ENCODE results near the gene DRC1. TPM values are rescaled to one million over a fixed set of nuclear protein-coding genes. Genes with fewer than 3 reads are reported as not detected.
A peak's percentile ranks its signal among the peaks of the same experiment; 100 is the strongest.
"Not testable (repeated sequence)": the region's sequence is repeated elsewhere in the genome, so short reads cannot be mapped to it uniquely, and the experiment has no call there.

The DRC1 gene
- total and polyA plus RNA-seq, 4 donors, result 2.5 to 18.4 (median 8.8) TPM

- H3K9me3 ChIP-seq (ENCODE audit: control insufficient read depth in 4 of 4, insufficient read depth in 3 of 4, low read length in 3 of 4), result peaks cover 0 to 6% (median 0%) of the 10 kb centered on the region in 4 donors
- TF ChIP-seq, protein P1, sequence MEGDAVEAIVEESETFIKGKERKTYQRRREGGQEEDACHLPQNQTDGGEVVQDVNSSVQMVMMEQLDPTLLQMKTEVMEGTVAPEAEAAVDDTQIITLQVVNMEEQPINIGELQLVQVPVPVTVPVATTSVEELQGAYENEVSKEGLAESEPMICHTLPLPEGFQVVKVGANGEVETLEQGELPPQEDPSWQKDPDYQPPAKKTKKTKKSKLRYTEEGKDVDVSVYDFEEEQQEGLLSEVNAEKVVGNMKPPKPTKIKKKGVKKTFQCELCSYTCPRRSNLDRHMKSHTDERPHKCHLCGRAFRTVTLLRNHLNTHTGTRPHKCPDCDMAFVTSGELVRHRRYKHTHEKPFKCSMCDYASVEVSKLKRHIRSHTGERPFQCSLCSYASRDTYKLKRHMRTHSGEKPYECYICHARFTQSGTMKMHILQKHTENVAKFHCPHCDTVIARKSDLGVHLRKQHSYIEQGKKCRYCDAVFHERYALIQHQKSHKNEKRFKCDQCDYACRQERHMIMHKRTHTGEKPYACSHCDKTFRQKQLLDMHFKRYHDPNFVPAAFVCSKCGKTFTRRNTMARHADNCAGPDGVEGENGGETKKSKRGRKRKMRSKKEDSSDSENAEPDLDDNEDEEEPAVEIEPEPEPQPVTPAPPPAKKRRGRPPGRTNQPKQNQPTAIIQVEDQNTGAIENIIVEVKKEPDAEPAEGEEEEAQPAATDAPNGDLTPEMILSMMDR (IDR thresholded peaks at IDR 0.05; ENCODE audit: control extremely low read depth, extremely low read depth), result no peak
- no peaks in the 10 kb centered on the region for H3K36me3 ChIP-seq (ENCODE audit: control insufficient read depth in 4 of 4, insufficient read depth in 4 of 4, low read length in 4 of 4)
- H3K9ac ChIP-seq (ENCODE audit: insufficient read depth in 1 of 2, low read length in 2 of 2), result no peak overlapping the region
- DNase-seq (no peak), ATAC-seq (ENCODE audit: insufficient read depth, low FRiP score) (no peak)
- H3K27me3 ChIP-seq (ENCODE audit: control insufficient read depth in 3 of 3, insufficient read depth in 3 of 3, low read length in 2 of 3), result no peaks in the 10 kb centered on the region
- no peak overlapping the region for H3K27ac ChIP-seq (ENCODE audit: low read depth in 1 of 2, low read length in 1 of 2)
- WGBS, 2 donors, result 89 to 93% methylated on average over 22 of the region's 22 CpGs
- H3K4me1 ChIP-seq (ENCODE audit: control insufficient read depth in 5 of 5, insufficient read depth in 5 of 5, low read length in 5 of 5), result peaks cover 0 to 4% (median 0%) of the 10 kb centered on the region in 5 donors
- H3K4me3 ChIP-seq, result no peak overlapping the region
These were observed 65.1 kb downstream of the DRC1 start for GRCh38 chr2:26466662-26467310.

GRCh38 chr2:26468544-26468943, 66.8 kb downstream of the DRC1 start:
- DNase-seq; ATAC-seq (ENCODE audit: insufficient read depth, low FRiP score); H3K36me3 ChIP-seq (ENCODE audit: control insufficient read depth in 4 of 4, insufficient read depth in 4 of 4, low read length in 4 of 4); H3K27ac ChIP-seq (ENCODE audit: low read depth in 1 of 2, low read length in 1 of 2); H3K4me1 ChIP-seq (ENCODE audit: control insufficient read depth in 5 of 5, insufficient read depth in 5 of 5, low read length in 5 of 5); H3K9ac ChIP-seq (ENCODE audit: insufficient read depth in 1 of 2, low read length in 2 of 2); H3K4me3 ChIP-seq; H3K27me3 ChIP-seq (ENCODE audit: control insufficient read depth in 3 of 3, insufficient read depth in 3 of 3, low read length in 2 of 3); H3K9me3 ChIP-seq (ENCODE audit: control insufficient read depth in 4 of 4, insufficient read depth in 3 of 4, low read length in 3 of 4): not testable (repeated sequence)
- 100% methylated on average over 1 of the region's 1 CpG for WGBS, 2 donors

DNA sequence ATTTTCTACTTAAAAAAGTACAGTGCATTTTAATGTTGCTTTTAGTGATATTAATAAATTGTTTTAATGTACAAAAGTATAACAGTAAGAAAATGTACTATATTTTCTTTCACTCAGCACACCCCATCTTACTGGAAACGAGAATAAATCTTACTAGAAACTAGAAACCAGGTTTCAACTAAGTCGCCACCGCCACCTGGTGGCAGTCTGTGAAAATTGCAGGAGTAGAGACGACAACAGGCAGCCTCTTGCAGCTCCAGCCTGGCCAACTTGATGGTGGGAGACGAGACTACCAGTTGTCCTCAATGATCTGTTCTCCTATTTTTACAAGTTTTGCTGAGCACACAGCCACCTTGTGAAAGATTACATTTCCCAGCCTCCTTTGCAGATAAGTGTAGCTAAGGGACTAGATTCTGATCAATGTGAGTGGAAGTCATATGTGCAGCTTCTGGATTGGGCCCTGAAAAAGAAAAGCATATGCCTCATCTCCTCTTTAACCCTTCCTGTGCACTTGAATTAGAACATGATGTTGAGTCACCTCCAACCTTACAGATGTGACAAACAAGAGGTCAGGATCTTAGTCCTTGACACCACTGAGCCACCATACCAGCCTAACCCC, 67.5 kb downstream of the DRC1 start:
- 14 to 16% methylated on average over 5 of the region's 5 CpGs for WGBS, 2 donors
- DNase-seq (peak in 1 of 3 donors; percentile 22), ATAC-seq (ENCODE audit: insufficient read depth, low FRiP score) (no peak)
- peaks cover 0 to 6% (median 0%) of the 10 kb centered on the region in 4 donors for H3K9me3 ChIP-seq (ENCODE audit: control insufficient read depth in 4 of 4, insufficient read depth in 3 of 4, low read length in 3 of 4)
- H3K4me3 ChIP-seq, result no peak overlapping the region
- no peak overlapping the region for H3K9ac ChIP-seq (ENCODE audit: insufficient read depth in 1 of 2, low read length in 2 of 2)
- H3K36me3 ChIP-seq (ENCODE audit: control insufficient read depth in 4 of 4, insufficient read depth in 4 of 4, low read length in 4 of 4), result no peaks in the 10 kb centered on the region
- H3K4me1 ChIP-seq (ENCODE audit: control insufficient read depth in 5 of 5, insufficient read depth in 5 of 5, low read length in 5 of 5), result peaks cover 0 to 2% (median 0%) of the 10 kb centered on the region in 5 donors
- H3K27me3 ChIP-seq (ENCODE audit: control insufficient read depth in 3 of 3, insufficient read depth in 3 of 3, low read length in 2 of 3), result no peaks in the 10 kb centered on the region
- no peak overlapping the region for H3K27ac ChIP-seq (ENCODE audit: low read depth in 1 of 2, low read length in 1 of 2)
- TF ChIP-seq, protein P1 (IDR thresholded peaks at IDR 0.05; ENCODE audit: control extremely low read depth, extremely low read depth), result peak; percentile 25

GRCh38 chr2:26469955-26470354, 68.2 kb downstream of the DRC1 start:
- no peak overlapping the region for H3K9ac ChIP-seq (ENCODE audit: insufficient read depth in 1 of 2, low read length in 2 of 2)
- TF ChIP-seq, protein P1 (IDR thresholded peaks at IDR 0.05; ENCODE audit: control extremely low read depth, extremely low read depth), result no peak
- no peaks in the 10 kb centered on the region for H3K36me3 ChIP-seq (ENCODE audit: control insufficient read depth in 4 of 4, insufficient read depth in 4 of 4, low read length in 4 of 4)
- H3K9me3 ChIP-seq (ENCODE audit: control insufficient read depth in 4 of 4, insufficient read depth in 3 of 4, low read length in 3 of 4), result peaks cover 0 to 6% (median 0%) of the 10 kb centered on the region in 4 donors
- no peak overlapping the region for H3K4me3 ChIP-seq
- peaks cover 0 to 2% (median 0%) of the 10 kb centered on the region in 5 donors for H3K4me1 ChIP-seq (ENCODE audit: control insufficient read depth in 5 of 5, insufficient read depth in 5 of 5, low read length in 5 of 5)
- no peaks in the 10 kb centered on the region for H3K27me3 ChIP-seq (ENCODE audit: control insufficient read depth in 3 of 3, insufficient read depth in 3 of 3, low read length in 2 of 3)
- ATAC-seq (ENCODE audit: insufficient read depth, low FRiP score), result no peak
- H3K27ac ChIP-seq (ENCODE audit: low read depth in 1 of 2, low read length in 1 of 2), result no peak overlapping the region
- no peak for DNase-seq
- WGBS, 2 donors, result 94 to 96% methylated on average over 7 of the region's 7 CpGs
